HepG2 (cell line): ENCODE data around the gene WDR43. TPM values are rescaled to one million over a fixed set of nuclear protein-coding genes. Genes with fewer than 3 reads are reported as not detected.

ENCODE experiments used
- HMG20A ChIP-seq: IDR thresholded peaks from 2 replicates; pipeline ENCODE4 v1.6.1; 2016; ENCODE audit warnings: borderline replicate concordance
- HMG20B ChIP-seq: conservative IDR thresholded peaks from 2 replicates; pipeline ENCODE4 v1.6.1; 2016; ENCODE audit warnings: missing genetic modification reagents, missing compliant biosample characterization
- NFIB ChIP-seq: sonication (generic); formaldehyde crosslinking; IDR thresholded peaks from 2 replicates; pipeline ENCODE4 v1.9.0; 2021; ENCODE audit warnings: missing genetic modification reagents, mild to moderate bottlenecking, borderline replicate concordance
- NR0B2 ChIP-seq: sonication (generic); formaldehyde crosslinking; IDR thresholded peaks from 2 replicates; pipeline ENCODE4 v1.4.0; 2020; ENCODE audit warnings: mild to moderate bottlenecking, missing genetic modification reagents
- RARG ChIP-seq: sonication (generic); formaldehyde crosslinking; IDR thresholded peaks from 2 replicates; pipeline ENCODE4 v1.4.0; 2020; ENCODE audit warnings: low read depth, mild to moderate bottlenecking, missing genetic modification reagents
- RCOR2 ChIP-seq: IDR thresholded peaks from 2 replicates; pipeline ENCODE4 v1.6.1; 2016; ENCODE audit warnings: missing biosample characterization, missing genetic modification reagents
- REPIN1 ChIP-seq: sonication (generic); formaldehyde crosslinking; IDR thresholded peaks from 2 replicates; pipeline ENCODE4 v1.8.0; 2022; ENCODE audit warnings: missing genetic modification reagents, low read depth, mild to moderate bottlenecking, borderline replicate concordance
- SAFB2 ChIP-seq: sonication (generic); formaldehyde crosslinking; IDR thresholded peaks from 2 replicates; pipeline ENCODE4 v1.5.1; 2020; ENCODE audit warnings: missing genetic modification reagents, low read depth, mild to moderate bottlenecking, borderline replicate concordance
- SOX6 ChIP-seq, 2 experiments: fragments of 450-650 bp in 1 of 2; sonication (generic) in 1 of 2; formaldehyde crosslinking in 1 of 2; IDR thresholded peaks; 2 replicates each; pipeline versions ENCODE4 v1.4.0 to v1.6.1; 2017 to 2020; ENCODE audit warnings: antibody characterized with exemption in 1 of 2, mild to moderate bottlenecking in 1 of 2, missing genetic modification reagents in 1 of 2
- TCF12 ChIP-seq, 2 experiments: fragments of 450-650 bp in 1 of 2; sonication (generic) in 1 of 2; formaldehyde crosslinking in 1 of 2; IDR thresholded peaks; 2 replicates each; pipeline versions ENCODE4 v1.6.1 to v1.8.0; 2017 to 2022; ENCODE audit warnings: antibody characterized with exemption in 1 of 2, mild to moderate bottlenecking in 1 of 2, missing genetic modification reagents in 1 of 2, moderate library complexity in 1 of 2
- ZFP62 ChIP-seq: sonication (generic); formaldehyde crosslinking; IDR thresholded peaks from 2 replicates; pipeline ENCODE4 v1.4.0; 2020; ENCODE audit warnings: missing genetic modification reagents
- ZNF256 ChIP-seq: sonication (generic); formaldehyde crosslinking; conservative IDR thresholded peaks from 2 replicates; pipeline ENCODE4 v1.4.0; 2020; ENCODE audit warnings: missing genetic modification reagents
- ZNF337 ChIP-seq: sonication (generic); formaldehyde crosslinking; IDR thresholded peaks from 2 replicates; pipeline ENCODE4 v1.5.1; 2020; ENCODE audit warnings: missing genetic modification reagents, low read depth, mild to moderate bottlenecking, borderline replicate concordance
- ZNF33A ChIP-seq: sonication (generic); formaldehyde crosslinking; IDR thresholded peaks from 2 replicates; pipeline ENCODE4 v1.5.1; 2020; ENCODE audit warnings: missing genetic modification reagents, mild to moderate bottlenecking, moderate library complexity, borderline replicate concordance
- ZNF564 ChIP-seq: sonication (generic); formaldehyde crosslinking; IDR thresholded peaks from 2 replicates; pipeline ENCODE4 v1.8.1; 2023; ENCODE audit warnings: mild to moderate bottlenecking, missing genetic modification reagents
- ZNF766 ChIP-seq: sonication (generic); formaldehyde crosslinking; IDR thresholded peaks from 2 replicates; pipeline ENCODE4 v1.5.0; 2020; ENCODE audit warnings: missing genetic modification reagents, borderline replicate concordance
- polyA plus RNA-seq, 8 experiments: library from polyadenylated mRNA; depleted of rRNA in 3 of 8; stranded (reverse) in 7 of 8; unstranded in 1 of 8; fragments of >200 nt; fragmentation: Illumina TruSeq in 4 of 8; extraction: Trizol in 4 of 8; gene quantifications; 2 replicates each; pipeline versions ENCODE4 v1.2.1 to v1.2.3, GENCODE V29; 2011 to 2016; ENCODE audit warnings: low read depth in 4 of 8, missing spikeins in 1 of 8, mixed read lengths in 1 of 8; ENCODE audit not compliant: insufficient read depth in 1 of 8
- total RNA-seq, 5 experiments: library from RNA; depleted of rRNA; stranded (reverse); fragments of >200 nt; fragmentation: Illumina TruSeq; extraction: Trizol; gene quantifications; 2 replicates each; pipeline ENCODE4 v1.2.3, GENCODE V29; 2016; ENCODE audit warnings: low read depth in 1 of 5
- TF ChIP-seq, protein P1 (sequence below): sonication (generic); formaldehyde crosslinking; IDR thresholded peaks from 2 replicates; pipeline ENCODE4 v1.5.0; 2020; ENCODE audit warnings: mild to moderate bottlenecking, missing genetic modification reagents, moderate library complexity
- TF ChIP-seq, protein P2 (sequence below): IDR thresholded peaks from 2 replicates; pipeline ENCODE4 v1.6.1; 2012; ENCODE audit warnings: inconsistent platforms
- TF ChIP-seq, protein P3 (sequence below): sonication (generic); formaldehyde crosslinking; IDR thresholded peaks from 2 replicates; pipeline ENCODE4 v1.4.0; 2020; ENCODE audit warnings: missing genetic modification reagents, mild to moderate bottlenecking, borderline replicate concordance
- TF ChIP-seq, protein P4 (sequence below): sonication (generic); formaldehyde crosslinking; IDR thresholded peaks from 2 replicates; pipeline ENCODE4 v1.8.1; 2022; ENCODE audit warnings: mild to moderate bottlenecking, missing genetic modification reagents

Gene WDR43
- total and polyA plus RNA-seq, 2 of the 13 experiments (the other 11 are each of a cell fraction or from before 2014, with no cell fraction given): 121 to 167 TPM

GRCh38 chr2:28870146-28870891 is 24.1 kb upstream of the WDR43 start, which contains the start of gene TRMT61B (continued):
- TF ChIP-seq, protein P1, sequence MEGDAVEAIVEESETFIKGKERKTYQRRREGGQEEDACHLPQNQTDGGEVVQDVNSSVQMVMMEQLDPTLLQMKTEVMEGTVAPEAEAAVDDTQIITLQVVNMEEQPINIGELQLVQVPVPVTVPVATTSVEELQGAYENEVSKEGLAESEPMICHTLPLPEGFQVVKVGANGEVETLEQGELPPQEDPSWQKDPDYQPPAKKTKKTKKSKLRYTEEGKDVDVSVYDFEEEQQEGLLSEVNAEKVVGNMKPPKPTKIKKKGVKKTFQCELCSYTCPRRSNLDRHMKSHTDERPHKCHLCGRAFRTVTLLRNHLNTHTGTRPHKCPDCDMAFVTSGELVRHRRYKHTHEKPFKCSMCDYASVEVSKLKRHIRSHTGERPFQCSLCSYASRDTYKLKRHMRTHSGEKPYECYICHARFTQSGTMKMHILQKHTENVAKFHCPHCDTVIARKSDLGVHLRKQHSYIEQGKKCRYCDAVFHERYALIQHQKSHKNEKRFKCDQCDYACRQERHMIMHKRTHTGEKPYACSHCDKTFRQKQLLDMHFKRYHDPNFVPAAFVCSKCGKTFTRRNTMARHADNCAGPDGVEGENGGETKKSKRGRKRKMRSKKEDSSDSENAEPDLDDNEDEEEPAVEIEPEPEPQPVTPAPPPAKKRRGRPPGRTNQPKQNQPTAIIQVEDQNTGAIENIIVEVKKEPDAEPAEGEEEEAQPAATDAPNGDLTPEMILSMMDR (CRISPR knock-in tag): peak; percentile 46
- TF ChIP-seq REPIN1 (CRISPR knock-in tag) (peak; percentile 96), ZNF564 (CRISPR knock-in tag) (peak; percentile 93), ZFP62 (peak; percentile 86; the same call in 1 of the 2 replicates), NFIB (CRISPR knock-in tag) (no peak), SAFB2 (CRISPR knock-in tag) (no peak; the same call in 1 of the 2 replicates), TCF12 (IDR thresholded peaks at IDR 0.05) (no peak), TCF12 (CRISPR knock-in tag; IDR thresholded peaks at IDR 0.05) (0 out of 2 replicates have a peak, but pooled peaks have one; percentile 25), NR0B2 (CRISPR knock-in tag) (peak; percentile 92), ZNF256 (peak; percentile 77; the same call in 1 of the 2 replicates), RARG (CRISPR knock-in tag) (0 out of 2 replicates have a peak, but pooled peaks have one; percentile 55), ZNF766 (CRISPR knock-in tag) (peak; percentile 97), SOX6 (IDR thresholded peaks at IDR 0.05) (no peak), SOX6 (CRISPR knock-in tag; IDR thresholded peaks at IDR 0.05) (peak; percentile 83), ZNF337 (CRISPR knock-in tag) (peak; percentile 40; the same call in 1 of the 2 replicates), HMG20A (CRISPR knock-in tag) (peak; percentile 67), ZNF33A (CRISPR knock-in tag) (no peak), HMG20B (CRISPR knock-in tag) (peak; percentile 76; the same call in 1 of the 2 replicates), RCOR2 (CRISPR knock-in tag) (peak; percentile 61)
- TF ChIP-seq, protein P2, sequence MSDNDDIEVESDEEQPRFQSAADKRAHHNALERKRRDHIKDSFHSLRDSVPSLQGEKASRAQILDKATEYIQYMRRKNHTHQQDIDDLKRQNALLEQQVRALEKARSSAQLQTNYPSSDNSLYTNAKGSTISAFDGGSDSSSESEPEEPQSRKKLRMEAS: peak; percentile 98
- TF ChIP-seq, protein P3, sequence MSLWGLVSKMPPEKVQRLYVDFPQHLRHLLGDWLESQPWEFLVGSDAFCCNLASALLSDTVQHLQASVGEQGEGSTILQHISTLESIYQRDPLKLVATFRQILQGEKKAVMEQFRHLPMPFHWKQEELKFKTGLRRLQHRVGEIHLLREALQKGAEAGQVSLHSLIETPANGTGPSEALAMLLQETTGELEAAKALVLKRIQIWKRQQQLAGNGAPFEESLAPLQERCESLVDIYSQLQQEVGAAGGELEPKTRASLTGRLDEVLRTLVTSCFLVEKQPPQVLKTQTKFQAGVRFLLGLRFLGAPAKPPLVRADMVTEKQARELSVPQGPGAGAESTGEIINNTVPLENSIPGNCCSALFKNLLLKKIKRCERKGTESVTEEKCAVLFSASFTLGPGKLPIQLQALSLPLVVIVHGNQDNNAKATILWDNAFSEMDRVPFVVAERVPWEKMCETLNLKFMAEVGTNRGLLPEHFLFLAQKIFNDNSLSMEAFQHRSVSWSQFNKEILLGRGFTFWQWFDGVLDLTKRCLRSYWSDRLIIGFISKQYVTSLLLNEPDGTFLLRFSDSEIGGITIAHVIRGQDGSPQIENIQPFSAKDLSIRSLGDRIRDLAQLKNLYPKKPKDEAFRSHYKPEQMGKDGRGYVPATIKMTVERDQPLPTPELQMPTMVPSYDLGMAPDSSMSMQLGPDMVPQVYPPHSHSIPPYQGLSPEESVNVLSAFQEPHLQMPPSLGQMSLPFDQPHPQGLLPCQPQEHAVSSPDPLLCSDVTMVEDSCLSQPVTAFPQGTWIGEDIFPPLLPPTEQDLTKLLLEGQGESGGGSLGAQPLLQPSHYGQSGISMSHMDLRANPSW (CRISPR knock-in tag): peak; percentile 97; the same call in 1 of the 2 replicates
- TF ChIP-seq, protein P4, sequence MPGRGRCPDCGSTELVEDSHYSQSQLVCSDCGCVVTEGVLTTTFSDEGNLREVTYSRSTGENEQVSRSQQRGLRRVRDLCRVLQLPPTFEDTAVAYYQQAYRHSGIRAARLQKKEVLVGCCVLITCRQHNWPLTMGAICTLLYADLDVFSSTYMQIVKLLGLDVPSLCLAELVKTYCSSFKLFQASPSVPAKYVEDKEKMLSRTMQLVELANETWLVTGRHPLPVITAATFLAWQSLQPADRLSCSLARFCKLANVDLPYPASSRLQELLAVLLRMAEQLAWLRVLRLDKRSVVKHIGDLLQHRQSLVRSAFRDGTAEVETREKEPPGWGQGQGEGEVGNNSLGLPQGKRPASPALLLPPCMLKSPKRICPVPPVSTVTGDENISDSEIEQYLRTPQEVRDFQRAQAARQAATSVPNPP (CRISPR knock-in tag): no peak; the same call in 1 of the 2 replicates
